GM11168 (cell line): ENCODE data around the gene VKORC1.
"Not testable (repeated sequence)": the region's sequence is repeated elsewhere in the genome, so short reads cannot be mapped to it uniquely, and the experiment has no call there.

Source experiments
- in situ Hi-C: fragments of 300-500 bp; cut with MboI; formaldehyde crosslinking; loops from one replicate; pipeline ENCODE4 v1.12.0; 2022; ENCODE audit warnings: low sequenced_read_pairs; ENCODE audit not compliant: unreplicated experiment

VKORC1 gene

GRCh38 chr16:31094424-31095120 is at the start of gene VKORC1:
VKORC1 (minus strand) TSS chr16:31094797; CDS start chr16:31094729, 68 bp downstream.
- in situ Hi-C loops: no loop called here

- in situ Hi-C loops: no loop called here
Observed at GRCh38 chr16:31143694-31144148, 49.1 kb upstream of the VKORC1 start.

GRCh38 chr16:31143011-31143693 is 48.6 kb upstream of the VKORC1 start:
- in situ Hi-C loops: no loop called here

DNA sequence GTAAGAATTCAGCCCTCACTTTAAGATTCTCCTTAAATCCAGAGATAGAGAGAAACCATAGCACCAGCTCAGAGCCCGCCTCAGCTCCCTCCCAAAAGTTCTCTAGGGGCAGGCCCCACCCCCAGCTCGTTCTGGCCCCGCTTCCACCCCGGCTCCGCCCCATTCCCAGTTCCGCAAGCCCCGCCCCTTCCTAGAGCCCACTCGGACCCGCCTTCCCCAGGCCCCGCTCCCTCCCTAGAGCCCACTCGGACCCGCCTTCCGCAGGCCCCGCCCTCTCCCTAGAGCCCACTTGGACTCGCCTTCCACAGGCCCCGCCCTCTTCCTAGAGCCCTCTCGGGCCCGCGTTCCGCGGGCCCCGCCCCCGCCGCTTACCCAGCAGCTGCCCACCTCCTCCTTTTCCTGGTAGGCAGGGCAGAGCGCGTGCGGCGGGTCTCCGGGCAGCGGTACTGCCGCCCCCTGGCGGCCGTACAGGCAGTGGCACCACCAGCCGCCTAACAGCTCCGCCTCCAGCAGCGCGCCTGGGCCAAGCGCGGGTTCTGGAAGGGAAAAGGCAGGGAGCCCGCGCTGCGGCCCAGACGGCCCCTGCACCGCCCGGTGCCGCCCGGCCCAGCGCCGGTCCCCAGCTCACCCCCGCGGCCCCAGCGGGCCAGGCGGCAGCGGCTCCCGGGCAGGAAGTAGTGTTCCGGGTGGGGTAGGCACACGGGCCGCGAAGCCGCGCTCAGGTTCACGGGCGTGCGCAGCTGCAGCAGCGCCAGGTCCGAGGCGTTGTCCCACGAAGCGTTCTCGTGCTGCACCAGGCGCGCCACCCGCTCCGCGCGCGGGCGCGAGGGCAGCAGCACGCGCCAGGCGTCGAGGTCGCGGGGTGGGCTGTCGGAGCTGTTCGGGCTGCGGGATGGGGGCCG is 47.8 kb upstream of the VKORC1 start:
- in situ Hi-C loops: no loop called here

GRCh38 chr16:31141489-31142108 is 47.0 kb upstream of the VKORC1 start:
- in situ Hi-C loops: no loop called here

DNA sequence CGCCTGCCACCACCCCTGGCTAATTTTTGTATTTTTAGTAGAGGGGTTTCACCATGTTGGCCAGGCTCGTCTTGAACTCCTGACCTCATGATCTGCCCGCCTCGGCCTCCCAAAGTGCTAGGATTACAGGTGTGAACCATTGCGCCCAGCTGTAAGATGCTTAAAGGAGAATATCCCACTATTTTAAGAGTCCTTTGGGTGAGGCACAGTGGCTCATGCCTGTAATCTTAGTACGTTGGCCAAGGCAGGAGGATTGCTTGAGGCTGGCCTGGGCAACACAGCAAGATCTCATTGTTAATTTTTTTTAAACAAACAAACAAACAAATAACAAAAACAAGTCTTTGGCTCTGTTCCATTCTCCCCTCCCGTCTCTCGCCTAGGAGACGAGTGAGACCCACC is 46.5 kb upstream of the VKORC1 start:
- in situ Hi-C loops: not testable (repeated sequence)

DNA sequence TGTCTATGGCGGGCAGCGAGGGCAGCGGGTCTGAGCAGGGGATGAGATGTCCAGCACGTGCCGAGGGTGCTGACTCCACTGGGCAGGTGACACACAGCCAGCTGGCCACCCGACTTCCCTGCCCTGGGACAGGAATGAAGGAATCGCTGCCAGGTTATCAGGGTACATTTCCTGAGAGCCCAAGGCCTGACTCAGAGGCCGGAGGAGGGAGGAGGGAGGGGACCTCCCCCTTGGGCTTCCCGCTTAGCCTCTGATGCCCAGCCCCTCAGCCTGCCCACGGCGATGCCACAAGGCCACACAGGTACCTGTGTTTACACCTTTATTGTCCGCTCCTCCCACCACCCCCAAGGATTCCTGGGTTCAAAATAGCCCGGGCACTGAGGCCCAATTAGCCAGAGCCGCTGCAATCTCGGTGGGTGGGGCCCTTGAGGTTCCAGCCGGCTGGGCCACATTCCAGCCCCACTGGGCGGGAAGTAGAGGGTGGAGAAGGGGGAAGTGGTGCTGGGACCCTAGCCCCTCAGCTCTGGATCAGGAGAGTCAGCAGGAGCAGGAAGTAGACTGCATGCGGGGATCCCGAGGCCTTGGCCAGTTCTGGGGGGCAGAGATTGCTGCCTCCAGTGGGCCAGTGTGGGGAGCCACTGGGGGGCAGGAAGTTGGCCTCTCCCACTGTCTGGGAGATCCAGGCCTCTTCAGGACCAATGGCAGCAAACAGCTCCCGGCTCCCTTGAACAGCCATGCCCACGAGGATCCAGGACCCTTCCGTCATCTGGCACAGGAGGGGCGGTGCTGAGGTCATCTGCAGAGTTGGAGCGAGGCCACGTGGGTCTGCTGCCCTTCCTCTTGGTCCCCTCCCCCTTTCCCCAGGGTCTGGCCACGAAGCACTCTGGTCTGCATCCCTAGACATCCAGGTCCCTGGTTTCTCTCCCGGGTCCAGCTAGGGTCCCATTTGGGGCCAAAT is 44.3 kb upstream of the VKORC1 start:
- in situ Hi-C loops: no loop called here

GRCh38 chr16:31136822-31137499 is 42.4 kb upstream of the VKORC1 start:
- in situ Hi-C loops: not testable (repeated sequence)

- in situ Hi-C loops: no loop called here
Observed at GRCh38 chr16:31136287-31136662, 41.7 kb upstream of the VKORC1 start.

DNA sequence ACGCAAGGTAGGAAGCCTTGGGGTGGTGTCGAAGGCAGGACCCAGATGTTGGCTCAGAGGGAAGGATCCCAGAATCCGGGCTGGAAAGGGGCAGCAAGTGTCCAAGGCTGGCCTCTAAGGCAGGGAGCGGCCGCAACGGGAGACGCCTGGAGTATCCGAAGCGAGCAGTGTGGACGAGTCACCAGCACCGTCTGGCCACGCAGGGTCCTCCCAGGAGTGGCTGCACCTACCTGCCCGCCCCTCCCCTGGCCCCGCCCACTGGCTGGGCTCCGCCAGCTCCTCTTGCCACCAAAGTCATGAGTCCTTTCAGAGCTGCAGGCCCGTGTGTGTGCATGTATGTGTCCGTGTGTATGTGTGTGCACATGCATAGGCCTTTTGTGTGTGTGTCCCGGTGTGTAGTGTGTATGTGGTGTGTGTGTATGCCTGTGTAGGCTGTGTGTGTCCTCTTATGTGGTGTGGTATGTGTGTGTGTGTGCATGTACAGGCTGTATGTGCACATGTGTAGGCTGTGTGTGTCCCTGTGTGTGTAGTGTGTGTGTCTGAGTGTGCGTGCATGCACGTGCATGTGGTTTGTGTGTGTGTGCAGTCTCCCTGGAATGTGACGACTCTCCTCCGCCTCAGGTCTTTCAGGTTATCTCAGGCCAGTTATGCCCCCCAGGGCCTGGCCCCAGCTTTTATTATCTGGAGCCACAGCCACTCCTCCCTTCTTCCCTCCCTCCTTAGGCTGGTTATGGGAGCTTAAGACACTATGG is 41.1 kb upstream of the VKORC1 start, which contains the start of gene PRSS8:
Gene PRSS8 (minus strand): TSS at position 193 of the 752 bp plus-strand sequence. CDS start 229 bp downstream, outside the sequence.
- in situ Hi-C loops: no loop called here

- in situ Hi-C loops: no loop called here
Observed at GRCh38 chr16:31134625-31135534, 40.3 kb upstream of the VKORC1 start.

- in situ Hi-C loops: no loop called here
Observed at GRCh38 chr16:31134091-31134571, 39.5 kb upstream of the VKORC1 start.

- in situ Hi-C loops: no loop called here
Observed at GRCh38 chr16:31133046-31133501, 38.5 kb upstream of the VKORC1 start.

GRCh38 chr16:31132303-31132979 is 37.8 kb upstream of the VKORC1 start:
- in situ Hi-C loops: no loop called here

DNA sequence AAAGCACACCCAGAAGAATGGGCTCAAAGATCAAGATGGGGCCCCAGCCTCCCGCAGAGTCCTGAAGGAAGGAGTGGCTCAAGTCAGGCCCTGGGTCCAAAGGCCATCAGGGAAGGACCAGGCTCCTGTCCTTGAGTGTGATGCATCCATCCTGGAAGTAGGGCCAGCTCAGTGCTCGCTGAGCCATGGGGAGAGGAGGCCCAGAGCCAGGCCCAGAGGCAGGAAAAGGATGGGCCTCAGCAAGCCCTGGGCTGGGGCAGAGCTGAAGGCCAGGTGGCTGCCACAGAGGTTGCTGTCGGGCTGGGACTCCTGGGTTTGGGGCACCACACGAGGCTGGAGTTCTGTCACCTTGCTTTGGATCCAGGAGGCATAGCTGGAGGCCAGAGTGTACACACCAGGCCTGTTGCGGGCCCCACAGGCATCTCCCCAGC is 37.3 kb upstream of the VKORC1 start:
- in situ Hi-C loops: no loop called here

DNA sequence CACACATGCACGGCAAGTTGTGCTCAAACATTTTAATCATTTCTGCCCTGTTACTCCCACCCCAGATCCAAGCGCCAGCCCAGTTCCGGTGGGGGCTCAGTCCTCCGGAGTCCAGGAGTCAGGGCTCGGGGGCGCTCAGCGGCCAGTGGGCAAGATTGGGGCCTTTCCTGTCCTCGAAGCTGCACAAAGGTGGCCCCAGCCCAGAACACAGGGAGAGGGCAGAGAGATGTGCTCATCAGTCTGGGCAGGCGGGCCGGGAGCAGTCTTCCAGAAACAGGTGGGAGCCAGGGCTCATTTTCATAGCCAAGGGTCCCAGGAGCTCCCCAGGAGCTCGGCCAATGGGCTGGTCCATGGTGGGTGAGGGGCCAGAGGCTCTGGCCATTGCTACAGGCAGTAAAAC is 36.8 kb upstream of the VKORC1 start:
- in situ Hi-C loops: no loop called here
